NCI-H748 treated with DMSO at 0.1 percent for 48 hours (cell line): Measurements from ENCODE around the gene NDRG4.

Source experiments
- DNase-seq: peaks from one replicate; lab custom pipeline; 2025; lab: John Stamatoyannopoulos, UW

The NDRG4 gene

DNA sequence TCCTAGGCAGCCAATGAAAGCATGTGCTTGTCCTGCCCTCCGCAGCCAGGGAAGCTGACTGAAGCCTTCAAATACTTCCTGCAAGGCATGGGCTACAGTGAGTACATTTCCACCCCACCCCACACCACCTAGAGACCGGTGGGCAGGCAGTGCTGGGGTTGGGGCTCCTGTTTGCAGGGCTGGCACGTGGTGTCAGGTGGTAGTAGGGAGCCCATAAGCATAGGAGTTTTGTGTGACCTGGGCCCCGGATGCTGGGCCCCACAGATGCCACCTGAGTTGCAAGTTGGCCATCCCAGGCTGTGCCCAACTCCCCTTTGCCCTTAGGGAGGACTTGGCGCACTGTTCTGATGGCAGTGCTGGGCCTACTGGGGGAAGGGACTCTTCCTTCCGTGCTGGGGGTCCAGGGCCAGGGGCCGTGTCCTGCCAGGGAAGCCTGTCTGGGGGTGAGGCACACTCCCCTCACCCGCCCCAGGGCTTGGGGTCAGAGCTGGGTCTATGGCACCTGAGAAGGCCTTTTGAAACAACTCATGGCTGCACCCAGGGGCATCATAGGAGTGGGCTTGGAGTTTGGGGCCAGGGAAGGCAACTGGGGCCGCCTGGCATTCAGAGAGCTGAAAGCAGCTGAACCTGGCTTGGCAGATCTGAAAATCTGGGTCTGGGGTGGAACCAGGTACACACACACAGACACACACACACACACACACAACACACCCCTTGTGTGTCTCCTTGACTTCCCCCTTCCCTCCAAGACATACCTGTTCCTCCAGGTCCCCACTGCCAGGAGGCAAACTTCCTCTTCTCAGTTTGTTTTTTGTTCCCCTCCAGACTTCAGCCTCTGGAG lies 9.5 kb downstream of the NDRG4 start:
- no peak for DNase-seq

DNA sequence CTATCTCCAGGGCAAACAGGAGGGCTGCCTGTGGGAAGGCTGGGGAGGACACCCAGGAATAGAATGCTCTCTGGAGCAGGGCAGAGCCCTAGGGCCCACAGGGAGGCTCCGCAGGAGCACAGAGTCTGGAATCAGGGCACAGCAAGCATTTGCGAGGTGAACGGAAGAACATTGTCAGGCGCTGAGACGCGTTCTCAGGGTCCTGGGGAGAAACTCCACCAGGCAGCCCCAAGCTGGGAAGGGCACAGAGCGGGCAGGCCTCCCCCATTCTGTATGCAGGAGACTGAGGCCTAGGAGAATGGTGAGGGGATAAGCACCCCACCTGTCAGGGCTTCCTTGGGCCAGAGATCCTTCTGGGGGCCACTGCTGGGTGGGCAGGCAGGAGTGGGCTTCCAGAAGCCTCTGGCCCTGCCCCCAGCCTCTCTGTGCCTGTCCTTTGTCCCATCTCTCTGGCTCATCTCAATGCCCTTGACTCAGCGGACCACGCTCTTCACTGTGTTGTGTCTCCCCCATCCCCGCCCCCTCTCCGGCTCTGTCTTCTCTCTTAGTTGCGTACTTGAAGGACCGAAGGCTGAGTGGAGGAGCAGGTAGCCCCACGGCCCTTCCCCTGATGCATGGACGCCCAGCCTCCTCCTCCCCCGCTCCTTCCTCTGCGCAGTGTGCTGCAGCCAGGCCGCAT lies 10.3 kb downstream of the NDRG4 start:
- DNase-seq = no peak

DNA sequence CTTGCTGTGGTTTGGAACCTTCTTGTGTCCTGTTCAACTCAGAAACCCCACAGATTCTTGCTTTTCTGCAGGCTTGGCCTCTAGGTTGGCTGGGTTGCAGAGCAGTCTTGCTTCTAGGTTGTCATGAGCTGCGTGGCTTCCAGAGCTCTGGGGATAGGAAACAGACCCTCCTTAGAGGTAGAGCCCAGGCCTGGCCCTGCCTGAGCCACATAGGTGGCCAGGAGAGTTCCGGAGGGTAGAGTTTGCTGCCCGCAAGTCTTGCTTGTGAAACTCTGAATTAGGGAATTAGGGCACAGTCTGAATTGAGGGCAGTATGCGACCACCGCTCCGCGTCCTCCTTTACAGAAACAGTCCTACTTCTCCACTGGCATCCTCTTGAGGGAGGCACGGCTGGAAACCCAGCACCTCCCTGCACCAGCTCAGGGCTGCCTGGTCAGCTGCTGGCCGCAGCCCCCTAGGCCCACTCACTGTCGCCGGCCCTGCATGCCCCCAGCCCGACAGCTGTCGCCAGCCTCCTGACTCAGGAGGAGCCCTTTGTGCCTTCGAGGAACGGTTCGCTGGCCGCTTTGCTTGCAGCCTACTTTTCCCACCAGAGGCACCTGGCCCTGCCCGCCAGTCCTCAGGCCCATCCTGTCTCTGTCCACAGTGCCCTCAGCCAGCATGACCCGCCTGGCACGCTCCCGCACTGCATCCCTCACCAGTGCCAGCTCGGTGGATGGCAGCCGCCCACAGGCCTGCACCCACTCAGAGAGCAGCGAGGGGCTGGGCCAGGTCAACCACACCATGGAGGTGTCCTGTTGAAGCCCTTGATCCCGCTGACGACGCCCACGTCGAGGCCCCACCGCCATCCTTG lies 11.1 kb downstream of the NDRG4 start:
- no peak for DNase-seq

DNA sequence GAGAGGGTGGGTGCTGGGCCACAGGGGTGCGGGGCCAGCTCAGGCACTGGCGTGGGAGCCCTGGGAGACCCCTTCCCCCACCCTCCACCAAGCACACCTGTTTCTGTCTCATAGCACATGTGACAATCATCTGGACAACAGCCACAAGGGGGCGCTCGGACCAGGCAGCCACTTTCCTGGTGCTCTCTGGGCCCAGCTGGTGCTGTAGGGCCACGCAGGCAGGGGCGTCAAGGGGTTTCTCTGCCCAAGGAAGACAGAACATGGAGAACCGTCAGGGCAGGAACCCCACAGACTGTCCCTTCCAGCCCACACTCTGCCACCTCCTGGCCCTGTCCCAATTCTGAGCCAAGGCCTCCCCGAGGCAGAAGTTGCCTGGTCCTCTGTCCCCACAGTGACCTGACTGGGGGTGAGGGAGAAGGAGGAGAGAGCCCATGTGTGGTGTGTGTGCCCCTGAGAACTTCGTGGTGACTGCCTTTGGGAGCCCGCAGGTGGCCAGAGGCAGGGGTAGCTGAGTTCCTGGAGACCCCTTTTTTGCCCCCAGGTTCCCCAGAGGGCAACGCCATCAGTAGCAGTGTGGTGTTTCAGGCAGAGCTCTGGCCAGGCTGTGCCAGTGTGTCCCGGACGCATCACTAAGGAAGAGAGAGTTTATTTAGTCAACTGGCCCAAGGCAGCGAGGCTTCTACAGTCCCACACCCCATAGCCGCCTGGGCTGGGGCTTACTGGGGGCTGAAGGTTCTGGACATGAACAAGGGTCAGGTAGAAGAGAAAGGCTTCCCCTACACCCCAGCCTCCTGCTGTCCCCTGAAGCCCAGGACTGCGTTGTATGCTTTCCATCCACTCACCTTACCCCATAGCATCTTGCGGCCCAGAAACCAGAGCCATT lies 12.2 kb downstream of the NDRG4 start:
- peak; percentile 1 for DNase-seq

DNA sequence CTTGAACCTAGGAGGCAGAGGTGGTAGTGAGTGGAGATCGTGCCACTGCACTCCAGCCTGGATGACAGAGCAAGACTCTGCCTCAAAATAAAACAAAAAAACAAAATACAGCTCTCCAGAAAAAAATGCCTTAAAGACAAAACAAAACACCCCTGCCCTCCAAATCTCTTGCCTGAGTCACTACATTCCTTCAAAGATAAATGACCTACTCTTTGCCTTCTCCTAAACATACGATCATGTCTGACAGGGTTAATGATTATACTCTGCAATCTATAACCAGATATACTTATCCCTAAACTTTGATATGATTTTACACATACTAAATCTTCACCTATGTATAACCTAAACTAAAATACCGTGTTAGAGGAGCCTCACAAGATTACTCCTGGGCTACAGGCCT lies 13.9 kb downstream of the NDRG4 start:
- no peak for DNase-seq

DNA sequence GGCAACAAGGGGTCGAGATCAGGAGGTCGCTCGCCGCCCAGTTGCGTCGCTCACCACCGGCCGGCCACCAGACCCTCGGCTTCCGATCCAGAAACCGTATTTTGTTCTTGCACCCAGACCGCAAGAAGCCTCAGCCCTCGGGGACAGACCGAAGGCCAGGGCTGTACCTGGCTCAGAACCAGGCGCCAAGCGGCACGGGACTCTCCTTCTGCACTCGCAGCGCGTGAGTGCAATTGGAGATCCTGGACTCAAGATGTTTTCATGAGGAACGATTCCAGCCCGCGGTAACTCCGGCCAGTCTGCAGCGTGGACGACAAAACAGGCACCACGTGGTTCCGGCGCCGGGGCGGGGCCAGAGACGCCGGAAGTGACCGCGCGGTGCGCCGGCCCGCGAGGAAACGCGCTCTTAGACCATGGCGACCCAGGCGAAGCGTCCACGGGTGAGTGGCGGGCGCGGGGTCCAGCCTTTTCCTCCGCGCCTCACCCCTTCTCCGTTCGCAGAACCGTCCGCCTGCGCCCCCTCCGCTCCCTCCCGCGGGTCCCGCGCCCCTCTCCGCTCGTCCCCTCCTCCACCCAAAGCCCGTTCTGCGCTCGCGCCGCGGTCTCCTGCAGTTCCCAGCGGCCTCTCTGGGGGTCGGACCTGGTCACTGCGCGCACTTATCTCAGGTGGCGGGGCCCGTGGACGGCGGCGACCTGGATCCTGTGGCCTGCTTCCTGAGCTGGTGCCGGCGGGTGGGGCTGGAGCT lies 15.4 kb downstream of the NDRG4 start, which contains the start of gene SETD6:
TSS of gene SETD6 (plus strand) at position 393 of the 746 bp plus-strand sequence. CDS start at position 414, 21 bp downstream.
- DNase-seq = peak; percentile 32

DNA sequence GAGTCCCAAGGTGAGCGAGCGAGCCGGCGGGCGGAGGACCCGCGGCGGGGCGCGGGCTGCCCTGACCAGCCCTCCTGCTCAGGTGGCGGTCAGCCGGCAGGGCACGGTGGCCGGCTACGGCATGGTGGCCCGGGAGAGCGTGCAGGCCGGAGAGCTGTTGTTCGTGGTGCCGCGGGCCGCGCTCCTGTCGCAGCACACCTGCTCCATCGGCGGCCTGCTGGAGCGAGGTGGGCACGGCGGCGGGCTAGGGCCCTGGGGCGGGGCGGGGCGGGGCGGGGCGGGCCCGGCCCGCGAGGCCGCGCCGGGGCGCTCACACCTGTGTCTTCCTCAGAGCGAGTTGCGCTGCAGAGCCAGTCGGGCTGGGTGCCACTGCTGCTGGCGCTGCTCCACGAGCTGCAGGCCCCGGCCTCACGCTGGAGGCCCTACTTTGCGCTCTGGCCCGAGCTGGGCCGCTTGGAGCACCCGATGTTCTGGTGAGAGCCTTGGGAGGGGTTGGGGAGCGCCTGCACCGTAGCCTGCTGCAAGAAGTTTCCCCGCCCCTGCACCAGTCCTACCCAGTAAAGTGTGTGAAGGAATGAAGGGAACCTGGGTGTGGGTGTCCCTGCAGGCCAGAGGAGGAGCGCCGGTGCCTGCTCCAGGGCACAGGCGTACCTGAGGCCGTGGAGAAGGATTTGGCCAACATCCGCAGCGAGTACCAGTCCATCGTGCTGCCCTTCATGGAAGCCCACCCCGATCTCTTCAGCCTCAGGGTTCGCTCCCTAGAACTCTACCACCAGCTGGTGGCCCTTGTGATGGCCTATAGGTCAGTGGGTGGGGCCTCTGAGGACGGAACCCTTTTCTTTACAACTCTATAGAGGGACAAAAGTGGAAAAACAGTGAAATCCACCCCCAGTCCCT lies 16.2 kb downstream of the NDRG4 start:
- DNase-seq = peak; percentile 3

DNA sequence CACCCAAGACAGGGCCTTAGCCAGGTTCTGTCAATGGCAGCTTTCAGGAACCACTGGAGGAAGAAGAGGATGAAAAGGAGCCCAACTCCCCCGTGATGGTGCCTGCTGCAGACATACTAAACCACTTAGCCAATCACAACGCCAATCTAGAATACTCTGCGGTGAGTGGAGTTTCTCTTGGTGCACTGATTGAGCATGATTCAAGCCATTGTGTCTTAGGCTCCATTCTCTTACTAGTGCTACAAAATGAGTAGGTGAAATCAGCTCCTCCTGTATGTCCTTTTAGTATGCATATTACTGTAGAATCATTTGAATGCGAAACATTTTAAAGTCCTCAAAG lies 16.8 kb downstream of the NDRG4 start:
- DNase-seq = no peak

DNA sequence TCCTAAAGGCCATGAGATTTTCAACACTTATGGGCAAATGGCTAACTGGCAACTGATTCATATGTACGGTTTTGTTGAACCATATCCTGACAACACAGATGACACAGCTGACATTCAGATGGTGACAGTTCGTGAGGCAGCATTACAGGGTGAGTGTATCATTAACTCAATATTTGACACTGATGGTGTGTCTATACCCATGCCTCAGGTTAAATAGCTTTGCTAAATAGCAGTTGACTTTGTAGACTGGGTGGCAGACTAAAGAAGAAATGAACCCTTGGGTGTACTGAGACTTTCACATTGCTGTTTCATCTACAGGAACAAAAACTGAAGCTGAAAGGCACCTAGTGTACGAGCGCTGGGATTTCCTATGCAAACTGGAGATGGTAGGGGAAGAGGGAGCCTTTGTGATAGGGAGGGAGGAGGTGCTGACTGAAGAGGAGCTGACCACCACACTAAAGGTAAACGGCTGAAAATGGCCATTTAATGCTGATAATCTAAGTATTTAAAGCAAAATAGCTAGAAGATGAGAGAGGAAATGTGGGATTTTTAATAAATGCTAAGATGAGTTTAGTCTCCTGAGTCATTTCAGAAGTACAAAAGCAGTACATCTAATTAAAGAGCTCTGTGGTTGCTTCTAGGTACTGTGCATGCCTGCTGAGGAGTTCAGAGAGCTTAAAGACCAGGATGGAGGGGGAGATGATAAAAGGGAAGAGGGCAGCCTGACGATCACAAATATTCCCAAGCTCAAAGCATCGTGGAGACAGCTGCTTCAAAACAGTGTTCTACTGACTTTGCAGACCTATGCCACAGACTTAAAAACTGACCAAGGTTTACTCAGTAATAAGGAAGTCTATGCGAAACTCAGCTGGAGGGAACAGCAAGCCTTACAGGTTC lies 18.4 kb downstream of the NDRG4 start:
- DNase-seq = no peak

DNA sequence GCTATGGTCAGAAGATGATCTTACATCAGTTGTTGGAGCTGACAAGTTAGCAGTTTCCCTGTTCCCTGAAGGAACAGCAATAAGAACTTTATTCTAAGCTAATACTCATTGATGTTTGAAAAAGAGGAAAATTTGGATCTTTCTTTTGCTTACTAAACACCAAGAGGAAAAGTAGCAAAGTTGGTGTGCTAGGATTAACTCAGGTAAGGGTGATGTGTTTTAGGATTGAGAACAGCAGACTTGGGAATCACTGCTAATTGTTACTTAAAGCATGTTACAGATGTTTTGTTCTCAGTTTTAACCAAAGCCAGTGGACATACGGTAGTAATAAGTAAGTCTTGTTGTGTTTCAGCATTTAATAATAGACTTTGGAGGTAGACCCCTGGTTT lies 19.0 kb downstream of the NDRG4 start:
- no peak for DNase-seq

DNA sequence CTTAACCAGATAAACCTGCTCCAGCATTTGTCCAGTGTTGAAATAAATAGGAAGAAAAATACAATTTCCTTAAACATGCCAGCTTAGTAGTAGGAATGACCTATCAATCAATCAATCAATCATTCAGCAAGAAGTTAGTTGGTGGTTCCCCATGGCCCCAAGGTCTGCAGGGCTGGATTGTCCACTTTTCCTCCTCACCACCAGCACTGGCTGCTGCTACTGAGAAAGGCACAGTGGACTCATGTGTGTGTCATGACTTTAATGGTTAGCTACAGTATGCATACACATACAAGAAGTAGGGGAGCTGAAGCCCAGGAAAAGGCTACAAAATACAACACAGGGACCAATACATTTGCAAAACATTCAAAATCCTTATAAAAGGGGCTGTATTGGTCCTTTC lies 19.8 kb downstream of the NDRG4 start:
- no peak for DNase-seq

DNA sequence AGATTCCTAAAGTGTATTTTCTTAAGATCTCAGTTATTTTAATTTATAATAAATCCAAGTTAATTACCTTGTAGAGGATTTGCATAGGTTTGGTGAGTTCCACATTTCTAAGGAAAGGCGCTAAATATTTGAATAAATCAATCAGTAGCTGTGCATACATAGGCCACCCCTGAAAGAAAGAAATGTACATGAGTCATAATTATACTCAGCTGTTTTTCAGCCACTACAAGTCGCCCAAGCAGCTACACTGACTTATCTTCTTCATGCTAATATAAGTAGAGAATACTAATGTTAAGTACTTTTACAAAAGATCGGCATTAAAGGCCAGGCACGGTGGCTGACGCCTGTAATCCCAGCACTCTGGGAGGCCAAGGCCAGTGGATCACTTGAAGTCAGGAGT lies 30.2 kb downstream of the NDRG4 start:
- no peak for DNase-seq

DNA sequence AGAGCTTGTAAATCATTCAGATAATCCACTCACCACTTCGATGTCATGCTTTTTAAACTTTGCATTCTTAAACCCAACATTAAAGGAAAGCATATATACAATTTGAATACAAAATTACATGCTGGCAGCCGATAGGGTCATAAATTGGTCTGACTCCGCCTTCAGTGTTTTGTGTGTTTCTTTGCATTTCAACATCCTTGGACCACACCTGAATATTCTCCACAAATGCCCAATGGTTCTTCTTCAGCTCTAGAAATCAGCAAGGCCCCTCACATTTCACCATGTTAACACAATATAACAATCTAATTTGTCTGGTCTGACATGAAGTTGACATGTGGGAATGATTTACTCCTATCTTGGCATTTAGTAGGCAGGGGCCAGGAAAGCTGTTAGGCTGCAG lies 32.5 kb downstream of the NDRG4 start:
- DNase-seq = no peak

DNA sequence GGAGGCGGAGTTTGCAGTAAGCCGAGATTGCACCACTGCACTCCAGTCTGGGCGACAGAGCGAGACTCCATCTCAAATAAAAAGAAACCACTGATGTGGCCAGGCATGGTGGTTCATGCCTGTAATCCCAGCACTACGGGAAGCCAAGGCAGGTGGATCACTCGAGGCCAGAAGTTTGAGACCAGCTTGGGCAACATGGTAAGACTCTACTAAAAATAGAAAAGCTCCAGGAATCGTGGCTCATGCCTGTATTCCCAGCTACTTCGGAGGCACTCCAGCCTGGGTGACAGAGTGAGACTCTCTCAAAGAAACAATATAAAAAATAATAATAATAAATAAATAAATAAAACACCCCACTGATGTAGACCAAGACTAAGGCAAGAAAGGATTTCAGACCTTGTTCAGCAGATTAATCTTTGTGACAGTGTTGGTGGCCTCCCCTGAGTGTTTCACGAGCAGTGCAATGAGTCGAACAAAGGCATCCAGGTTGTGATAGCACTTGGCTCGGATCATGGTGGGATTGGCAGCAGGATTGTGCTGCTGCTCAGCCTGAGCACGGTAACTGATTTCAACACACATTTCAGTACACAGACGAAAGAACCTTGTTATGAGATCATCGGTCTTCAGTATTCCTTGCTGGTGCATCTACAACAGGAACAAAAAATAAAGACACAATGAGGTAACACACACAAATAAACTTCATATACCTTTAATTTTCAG lies 34.0 kb downstream of the NDRG4 start:
- no peak for DNase-seq

DNA sequence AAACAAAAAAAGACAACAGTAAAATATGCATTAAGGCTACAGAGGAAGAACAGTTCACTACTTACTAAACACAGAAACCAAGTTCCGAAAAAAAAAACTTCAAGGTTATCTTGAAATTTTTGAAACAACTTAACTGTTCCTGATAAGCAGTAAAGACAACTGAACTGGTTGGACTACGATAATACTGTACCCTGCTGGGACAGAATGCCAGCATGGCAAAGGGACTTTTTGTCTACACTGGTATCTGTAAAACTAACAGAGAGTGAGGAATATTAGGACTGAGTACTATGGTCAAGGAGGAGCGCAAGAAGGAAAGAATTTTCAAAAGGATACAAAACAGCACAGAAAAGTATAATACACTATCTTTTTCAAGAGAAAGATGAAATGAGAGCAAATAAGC lies 35.2 kb downstream of the NDRG4 start:
- no peak for DNase-seq

DNA sequence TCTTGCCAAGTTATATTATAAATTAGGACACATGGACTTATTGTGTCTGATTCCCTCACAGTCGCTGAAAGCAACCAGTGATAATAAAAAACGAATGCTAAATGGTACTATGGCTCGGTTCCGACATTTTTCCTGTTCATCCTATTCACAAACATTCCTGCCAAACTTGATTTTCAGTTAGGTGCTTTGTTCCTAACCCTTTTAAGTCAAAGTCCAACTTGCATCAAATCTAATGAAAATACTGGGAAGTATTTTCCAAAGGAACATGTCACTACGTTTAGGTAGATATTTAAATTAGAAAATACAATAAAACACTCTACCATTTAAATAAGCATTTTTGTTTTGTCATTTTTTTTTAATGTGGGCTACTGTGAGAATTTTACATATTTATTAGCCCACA lies 36.3 kb downstream of the NDRG4 start:
- DNase-seq = no peak

DNA sequence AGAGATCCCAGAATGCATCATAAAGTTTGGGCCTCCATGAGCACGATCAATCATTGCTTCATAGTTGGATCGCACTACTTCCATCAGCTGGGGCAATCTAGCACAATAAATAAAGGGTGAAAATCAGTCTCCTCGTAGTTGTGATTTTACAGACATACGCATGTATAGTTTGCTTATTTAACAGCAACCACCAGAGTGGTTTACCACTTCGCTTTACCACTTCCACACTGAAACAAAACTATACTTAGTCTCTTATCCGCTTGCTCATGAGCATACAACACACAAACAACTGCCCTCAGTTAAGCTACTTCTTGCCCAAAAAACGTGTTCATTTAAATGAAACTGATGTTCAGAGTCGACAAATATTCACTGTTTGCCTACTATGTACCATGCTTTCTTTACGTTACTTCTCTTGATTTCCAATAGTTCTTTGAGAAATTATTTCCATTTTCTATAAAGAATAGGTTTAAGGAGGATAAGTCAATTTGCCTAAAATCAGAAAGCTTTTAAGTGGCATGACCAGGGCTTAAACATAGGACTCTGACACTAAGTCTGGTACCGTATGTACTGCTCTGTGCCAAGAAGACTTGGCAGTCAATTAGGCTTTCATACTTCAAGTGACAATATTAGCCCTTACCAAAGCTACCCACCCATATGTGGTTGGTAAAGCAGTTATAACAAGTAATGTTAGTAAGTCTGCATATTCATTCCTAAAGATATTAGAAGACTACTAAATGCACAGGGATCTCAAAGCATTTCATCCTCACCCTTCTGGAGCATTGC lies 37.4 kb downstream of the NDRG4 start:
- no peak for DNase-seq
